Gastroesophageal sphincter (tissue), 4 donors: ENCODE data around the gene PAK1IP1. TPM values are rescaled to one million over a fixed set of nuclear protein-coding genes. Genes with fewer than 3 reads are reported as not detected.
A peak's percentile ranks its signal among the peaks of the same experiment; 100 is the strongest.
"Not testable (repeated sequence)": the region's sequence is repeated elsewhere in the genome, so short reads cannot be mapped to it uniquely, and the experiment has no call there.

Experiments used
- ATAC-seq: fragments of 150-250 bp; one replicate; pipeline ENCODE4 v1.9.1; 2016; ENCODE audit warnings: mild to moderate bottlenecking, moderate library complexity
- H3K27ac ChIP-seq, 4 donors: fragments of 200-600 bp; sonication (generic) in 3 of 4; 1 replicate in 3 of 4; 2 replicates in 1 of 4; pipeline ENCODE4 v1.5.1; 2016 to 2019
- H3K27me3 ChIP-seq: fragments of 200-600 bp; sonication (generic); one replicate; pipeline ENCODE4 v1.5.1; 2019
- H3K36me3 ChIP-seq, 2 donors: fragments of 200-600 bp; sonication (generic); one replicate each; pipeline ENCODE4 v1.5.1; 2019; ENCODE audit warnings: control low read depth in 1 of 2
- H3K4me1 ChIP-seq, 3 donors: fragments of 200-600 bp; sonication (generic); 1 replicate in 2 of 3; 2 replicates in 1 of 3; pipeline ENCODE4 v1.5.1; 2016 to 2019; ENCODE audit warnings: control low read depth in 2 of 3
- H3K4me3 ChIP-seq, 2 donors: fragments of 200-600 bp; sonication (generic); one replicate each; pipeline ENCODE4 v1.5.1; 2019; ENCODE audit warnings: mild to moderate bottlenecking in 1 of 2, moderate library complexity in 1 of 2
- H3K9me3 ChIP-seq, 3 donors: fragments of 200-600 bp; sonication (generic); one replicate each; pipeline ENCODE4 v1.5.1; 2017 to 2019; ENCODE audit warnings: control low read depth in 2 of 3
- CTCF ChIP-seq, 4 experiments: fragments of 200-600 bp in 2 of 4; fragments of 450-650 bp in 2 of 4; sonication (generic) in 1 of 4; IDR thresholded peaks; one replicate each; pipeline ENCODE4 v1.5.1; 2017 to 2019; ENCODE audit warnings: antibody characterized with exemption in 4 of 4, mild to moderate bottlenecking in 2 of 4, moderate library complexity in 2 of 4
- EP300 ChIP-seq: sonication (generic); formaldehyde crosslinking; IDR thresholded peaks from one replicate; pipeline ENCODE4 v1.6.1; 2017; ENCODE audit warnings: antibody characterized with exemption, mild to moderate bottlenecking
- POLR2A ChIP-seq, 2 donors: fragments of 450-650 bp; IDR thresholded peaks; one replicate each; pipeline ENCODE4 v1.6.1; 2017; ENCODE audit warnings: antibody characterized with exemption in 2 of 2, mild to moderate bottlenecking in 2 of 2, moderate library complexity in 1 of 2
- POLR2AphosphoS5 ChIP-seq: sonication (generic); formaldehyde crosslinking; IDR thresholded peaks from one replicate; pipeline ENCODE4 v1.6.1; 2017; ENCODE audit warnings: antibody characterized with exemption
- WGBS, 2 donors: methylation state at CpG; one replicate each; pipeline ENCODE4 v1.1.5; 2018; ENCODE audit warnings: low coverage in 1 of 2; 5-methylcytosine and 5-hydroxymethylcytosine counted together
- total RNA-seq, 4 donors: library from RNA; depleted of rRNA; stranded (reverse); fragments of >200 nt; gene quantifications; one replicate each; pipeline ENCODE4 v1.1.0, GENCODE V29; 2016

The PAK1IP1 gene
- total RNA-seq, 4 donors from 2014 or later, result 9.4 to 14.6 (median 12.5) TPM

GRCh38 chr6:10745116-10745515, 50.3 kb downstream of the PAK1IP1 start:
- H3K27ac ChIP-seq, result no peak overlapping the region
- H3K4me3 ChIP-seq, result no peak overlapping the region
- H3K9me3 ChIP-seq, result no peaks in the 10 kb centered on the region
- peaks cover 3 to 30% (median 16%) of the 10 kb centered on the region in 3 donors for H3K4me1 ChIP-seq
- TF ChIP-seq EP300 (no peak), CTCF (IDR thresholded peaks at IDR 0.05) (no peak), POLR2A (IDR thresholded peaks at IDR 0.05) (no peak), POLR2AphosphoS5 (no peak)
- H3K27me3 ChIP-seq, result no peaks in the 10 kb centered on the region
- H3K36me3 ChIP-seq, result peaks cover 0 to 31% of the 10 kb centered on the region in 2 donors
- 62 to 71% methylated on average over 4 to 5 of the region's 5 CpGs for WGBS, 2 donors
- no peak for ATAC-seq

- Histone ChIP-seq H3K36me3 (peaks cover 0 to 38% of the 10 kb centered on the region in 2 donors), H3K4me1 (peaks cover 3 to 40% (median 16%) of the 10 kb centered on the region in 3 donors), H3K4me3 (peak overlapping the region; percentile 72), H3K27ac (peak overlapping the region; percentile 0 to 84 (median 77)), H3K27me3 (no peaks in the 10 kb centered on the region), H3K9me3 (no peaks in the 10 kb centered on the region)
- no peak for TF ChIP-seq EP300
- no peak for TF ChIP-seq POLR2AphosphoS5
- no peak for TF ChIP-seq POLR2A (IDR thresholded peaks at IDR 0.05)
- no peak for TF ChIP-seq CTCF (IDR thresholded peaks at IDR 0.05)
- no peak for ATAC-seq
- 52 to 54% methylated on average over 9 of the region's 9 CpGs for WGBS, 2 donors
Observed at GRCh38 chr6:10746915-10747250, 52.1 kb downstream of the PAK1IP1 start.

GRCh38 chr6:10747251-10747972, 52.6 kb downstream of the PAK1IP1 start, which contains the start of gene TMEM14B:
TMEM14B (plus strand) TSS chr6:10747805; CDS start chr6:10749246, 1,441 bp downstream.
- ATAC-seq, result peak; percentile 99
- 1 to 33% methylated on average over 2 to 28 of the region's 52 CpGs for WGBS, 2 donors
- Histone ChIP-seq H3K4me3 (peak within 1 kb of the TSS; percentile 72), H3K9me3 (no peaks in the 10 kb centered on the region), H3K36me3 (peaks cover 0 to 38% of the 10 kb centered on the region in 2 donors), H3K27ac (peak within 1 kb of the TSS; percentile 52 to 84 (median 77)), H3K27me3 (no peaks in the 10 kb centered on the region), H3K4me1 (peaks cover 3 to 40% (median 16%) of the 10 kb centered on the region in 3 donors)
- TF ChIP-seq CTCF (IDR thresholded peaks at IDR 0.05) (no peak), POLR2A (IDR thresholded peaks at IDR 0.05) (peak; percentile 52 to 79), EP300 (no peak), POLR2AphosphoS5 (peak; percentile 91)

GRCh38 chr6:10749734-10750133, 55.0 kb downstream of the PAK1IP1 start:
- Histone ChIP-seq H3K9me3 (no peaks in the 10 kb centered on the region), H3K36me3 (peaks cover 0 to 55% of the 10 kb centered on the region in 2 donors), H3K27me3 (no peaks in the 10 kb centered on the region), H3K4me3 (no peak overlapping the region), H3K4me1 (peaks cover 3 to 40% (median 16%) of the 10 kb centered on the region in 3 donors), H3K27ac (no peak overlapping the region)
- WGBS, 2 donors, result 7% methylated on average over 2 of the region's 2 CpGs; no CpG with 5 or more reads in 1 of the 2 donors
- no peak for TF ChIP-seq EP300
- TF ChIP-seq POLR2AphosphoS5, result no peak
- TF ChIP-seq POLR2A (IDR thresholded peaks at IDR 0.05), result no peak
- TF ChIP-seq CTCF (IDR thresholded peaks at IDR 0.05), result no peak
- no peak for ATAC-seq

GRCh38 chr6:10750568-10750967, 55.8 kb downstream of the PAK1IP1 start:
- H3K4me3 ChIP-seq, H3K27ac ChIP-seq, H3K9me3 ChIP-seq, ATAC-seq, H3K27me3 ChIP-seq: not testable (repeated sequence)
- Histone ChIP-seq H3K4me1 (peaks cover 3 to 40% (median 16%) of the 10 kb centered on the region in 3 donors), H3K36me3 (peaks cover 0 to 64% of the 10 kb centered on the region in 2 donors)
- 65 to 74% methylated on average over 6 of the region's 6 CpGs for WGBS, 2 donors

GRCh38 chr6:10751757-10752156, 57.0 kb downstream of the PAK1IP1 start:
- not testable (repeated sequence) for H3K4me3 ChIP-seq, H3K27me3 ChIP-seq, H3K9me3 ChIP-seq, ATAC-seq, H3K27ac ChIP-seq
- peaks cover 0 to 75% of the 10 kb centered on the region in 2 donors for H3K36me3 ChIP-seq
- 70 to 80% methylated on average over 1 to 2 of the region's 5 CpGs for WGBS, 2 donors
- peaks cover 3 to 37% (median 16%) of the 10 kb centered on the region in 3 donors for H3K4me1 ChIP-seq
